Neural progenitor cell (in vitro differentiated cells): ENCODE measurements around the gene DAAM2. TPM values are rescaled to one million over a fixed set of nuclear protein-coding genes. Genes with fewer than 3 reads are reported as not detected.
A peak's percentile ranks its signal among the peaks of the same experiment; 100 is the strongest.

ENCODE experiments used
- DNase-seq: peaks from one replicate; pipeline ENCODE4 v3.0.0-alpha.2; 2016; ENCODE audit warnings: low spot score
- H2AFZ ChIP-seq: fragments of 200-600 bp; sonication (generic); replicated peaks from 2 replicates; pipeline ENCODE4 v1.6.1; 2016; ENCODE audit warnings: antibody characterized with exemption
- H3F3A ChIP-seq: fragments of 200-600 bp; sonication (generic); 2 replicates; pipeline ENCODE4 v1.6.1; 2016; ENCODE audit warnings: antibody characterized with exemption, low read depth
- H3K27ac ChIP-seq: fragments of 200-600 bp; sonication (generic); 2 replicates; pipeline ENCODE4 v1.5.1; 2016; ENCODE audit warnings: mild to moderate bottlenecking
- H3K27me3 ChIP-seq: fragments of 200-600 bp; sonication (generic); 2 replicates; pipeline ENCODE4 v1.6.1; 2016; ENCODE audit warnings: mild to moderate bottlenecking, moderate library complexity
- H3K36me3 ChIP-seq: fragments of 200-600 bp; sonication (generic); 2 replicates; pipeline ENCODE4 v1.5.1; 2016
- H3K4me1 ChIP-seq: fragments of 200-600 bp; sonication (generic); 2 replicates; pipeline ENCODE4 v1.6.1; 2016; ENCODE audit warnings: mixed run types
- H3K4me2 ChIP-seq: fragments of 200-600 bp; sonication (generic); 2 replicates; pipeline ENCODE4 v1.6.1; 2016
- H3K4me3 ChIP-seq: fragments of 200-600 bp; sonication (generic); 2 replicates; pipeline ENCODE4 v1.5.1; 2016
- H3K79me2 ChIP-seq: fragments of 200-600 bp; sonication (generic); 2 replicates; pipeline ENCODE4 v1.6.1; 2016; ENCODE audit warnings: low read depth
- H3K9ac ChIP-seq: fragments of 200-600 bp; sonication (generic); 2 replicates; pipeline ENCODE4 v1.6.1; 2016
- H3K9me3 ChIP-seq: fragments of 200-600 bp; sonication (generic); 2 replicates; pipeline ENCODE4 v1.5.1; 2016; ENCODE audit warnings: low read depth
- H4K20me1 ChIP-seq: fragments of 200-600 bp; sonication (generic); 2 replicates; pipeline ENCODE4 v1.6.1; 2016; ENCODE audit warnings: low read depth
- H3K27ac Mint-ChIP-seq: 3 replicates; pipeline ENCODE4 v1.8.0; 2021; ENCODE audit warnings: mixed read lengths
- H3K27me3 Mint-ChIP-seq: 2 replicates; pipeline ENCODE4 v1.8.0; 2022; ENCODE audit warnings: low read depth, mild to moderate bottlenecking, inconsistent platforms, moderate library complexity, mixed read lengths; ENCODE audit not compliant: insufficient read depth
- H3K36me3 Mint-ChIP-seq: 3 replicates; pipeline ENCODE4 v1.8.0; 2021; ENCODE audit warnings: mixed read lengths
- H3K4me1 Mint-ChIP-seq: 3 replicates; pipeline ENCODE4 v1.8.0; 2021; ENCODE audit warnings: mixed read lengths
- H3K4me3 Mint-ChIP-seq: 3 replicates; pipeline ENCODE4 v1.8.0; 2021; ENCODE audit warnings: mild to moderate bottlenecking, moderate library complexity, mixed read lengths
- H3K9me3 Mint-ChIP-seq: 3 replicates; pipeline ENCODE4 v1.8.0; 2020; ENCODE audit warnings: mixed read lengths
- CTCF ChIP-seq: fragments of 200-600 bp; sonication (generic); IDR thresholded peaks from 2 replicates; pipeline ENCODE4 v1.5.1; 2017; ENCODE audit warnings: antibody characterized with exemption, mild to moderate bottlenecking
- EZH2 ChIP-seq: fragments of 200-600 bp; sonication (generic); IDR thresholded peaks from 2 replicates; pipeline ENCODE4 v1.6.1; 2017; ENCODE audit warnings: antibody characterized with exemption, mild to moderate bottlenecking, moderate library complexity
- EZH2phosphoT487 ChIP-seq: fragments of 200-600 bp; sonication (generic); IDR thresholded peaks from 2 replicates; pipeline ENCODE4 v1.6.1; 2017; ENCODE audit warnings: antibody characterized with exemption
- total RNA-seq: library from RNA; depleted of rRNA; stranded (reverse); fragments of >200 nt; gene quantifications from 2 replicates; pipeline ENCODE4 v1.2.3, GENCODE V29; 2015; ENCODE audit warnings: low replicate concordance

Gene DAAM2
- total RNA-seq, 1 donor from 2014 or later = 2.1 TPM

DNA sequence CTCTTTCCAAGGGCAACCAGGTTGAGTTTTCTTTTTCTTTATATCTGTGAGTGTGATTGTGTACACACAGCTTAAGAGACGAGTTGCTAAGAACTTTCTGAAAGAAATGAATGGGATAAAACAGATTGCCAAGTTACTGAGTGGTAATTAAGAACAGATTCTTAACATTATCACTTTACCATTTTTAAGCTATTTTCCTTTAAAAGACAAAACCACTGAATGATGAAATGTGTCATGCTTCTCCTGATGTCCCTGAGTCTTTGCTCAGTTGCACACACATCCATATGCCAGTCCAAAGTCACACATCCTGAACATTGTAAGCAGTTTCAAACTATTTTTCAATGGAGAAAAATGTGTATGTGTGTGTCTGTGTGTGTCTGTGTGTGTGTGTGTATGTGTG lies 5.5 kb upstream of the DAAM2 start:
- no peak for TF ChIP-seq CTCF
- H3K27ac Mint-ChIP-seq = no peak overlapping the region
- DNase-seq = no peak
- peaks cover 3% of the 10 kb centered on the region for H3K27me3 Mint-ChIP-seq
- Histone ChIP-seq H3K9ac (no peak overlapping the region), H4K20me1 (no peaks in the 10 kb centered on the region), H3K9me3 (no peaks in the 10 kb centered on the region), H2AFZ (no peak overlapping the region), H3K4me2 (no peak overlapping the region), H3F3A (peaks cover 6% of the 10 kb centered on the region), H3K4me1 (no peaks in the 10 kb centered on the region), H3K4me3 (no peak overlapping the region), H3K79me2 (no peaks in the 10 kb centered on the region), H3K27me3 (no peaks in the 10 kb centered on the region), H3K36me3 (peaks cover 4% of the 10 kb centered on the region), H3K27ac (no peak overlapping the region)
- no peaks in the 10 kb centered on the region for H3K36me3 Mint-ChIP-seq
- peaks cover 4% of the 10 kb centered on the region for H3K9me3 Mint-ChIP-seq
- H3K4me3 Mint-ChIP-seq = no peak overlapping the region
- H3K4me1 Mint-ChIP-seq = no peaks in the 10 kb centered on the region

- Histone ChIP-seq H2AFZ (no peak overlapping the region), H3K36me3 (peaks cover 4% of the 10 kb centered on the region), H3K79me2 (no peaks in the 10 kb centered on the region), H3K9ac (no peak overlapping the region), H4K20me1 (no peaks in the 10 kb centered on the region), H3K9me3 (no peaks in the 10 kb centered on the region), H3F3A (peaks cover 6% of the 10 kb centered on the region), H3K4me2 (no peak overlapping the region), H3K4me1 (peaks cover 4% of the 10 kb centered on the region), H3K4me3 (no peak overlapping the region), H3K27ac (no peak overlapping the region), H3K27me3 (peaks cover 1% of the 10 kb centered on the region)
- H3K9me3 Mint-ChIP-seq = peaks cover 4% of the 10 kb centered on the region
- peaks cover 3% of the 10 kb centered on the region for H3K27me3 Mint-ChIP-seq
- H3K27ac Mint-ChIP-seq = no peak overlapping the region
- H3K4me1 Mint-ChIP-seq = no peaks in the 10 kb centered on the region
- H3K36me3 Mint-ChIP-seq = no peaks in the 10 kb centered on the region
- no peak for DNase-seq
- H3K4me3 Mint-ChIP-seq = no peak overlapping the region
- TF ChIP-seq EZH2phosphoT487 (no peak), CTCF (no peak), EZH2 (no peak)
Measured at GRCh38 chr6:39787322-39787721, 4.9 kb upstream of the DAAM2 start.

GRCh38 chr6:39790772-39791171 lies 1.4 kb upstream of the DAAM2 start:
- Histone ChIP-seq H4K20me1 (no peaks in the 10 kb centered on the region), H3K4me2 (no peak overlapping the region), H3K4me1 (peaks cover 10% of the 10 kb centered on the region), H3K27me3 (peaks cover 25% of the 10 kb centered on the region), H3F3A (peaks cover 6% of the 10 kb centered on the region), H3K27ac (no peak overlapping the region), H3K9ac (no peak overlapping the region), H3K36me3 (no peaks in the 10 kb centered on the region), H3K79me2 (no peaks in the 10 kb centered on the region), H3K9me3 (no peaks in the 10 kb centered on the region), H3K4me3 (no peak overlapping the region), H2AFZ (no peak overlapping the region)
- no peaks in the 10 kb centered on the region for H3K9me3 Mint-ChIP-seq
- DNase-seq = no peak
- H3K4me1 Mint-ChIP-seq = peaks cover 13% of the 10 kb centered on the region
- TF ChIP-seq EZH2 (no peak), CTCF (no peak), EZH2phosphoT487 (no peak)
- H3K27me3 Mint-ChIP-seq = peaks cover 15% of the 10 kb centered on the region
- H3K27ac Mint-ChIP-seq = no peak overlapping the region
- H3K4me3 Mint-ChIP-seq = no peak overlapping the region
- H3K36me3 Mint-ChIP-seq = no peaks in the 10 kb centered on the region

DNA sequence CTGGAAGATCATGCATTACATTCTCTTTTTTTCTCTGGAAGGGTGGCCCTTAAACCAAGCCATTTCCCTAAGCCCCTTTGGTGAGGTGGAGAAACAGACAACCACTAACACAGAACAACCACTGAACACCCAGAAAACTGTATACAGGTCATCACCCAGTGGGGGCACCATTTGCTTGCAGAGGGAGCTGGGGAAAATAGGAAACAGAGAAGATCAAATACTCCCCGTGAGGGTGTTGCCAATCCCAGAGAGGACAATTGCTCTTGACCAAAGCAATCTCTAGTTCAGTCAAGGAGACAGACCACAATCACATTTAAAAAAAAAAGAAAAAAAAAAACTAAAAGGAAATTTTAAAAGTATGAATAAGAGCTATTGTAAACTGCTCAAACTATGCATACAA lies 865 bp upstream of the DAAM2 start:
- H2AFZ ChIP-seq = no peak overlapping the region
- no peaks in the 10 kb centered on the region for H4K20me1 ChIP-seq
- DNase-seq = no peak
- H3F3A ChIP-seq = peaks cover 6% of the 10 kb centered on the region
- no peak overlapping the region for H3K4me3 ChIP-seq
- TF ChIP-seq EZH2phosphoT487 (no peak), EZH2 (no peak), CTCF (peak; percentile 34)
- H3K9ac ChIP-seq = no peak overlapping the region
- Mint-ChIP-seq H3K4me3 (peak overlapping the region; percentile 68), H3K27me3 (peaks cover 15% of the 10 kb centered on the region), H3K36me3 (no peaks in the 10 kb centered on the region), H3K4me1 (peaks cover 13% of the 10 kb centered on the region), H3K27ac (no peak overlapping the region), H3K9me3 (no peaks in the 10 kb centered on the region)
- H3K27ac ChIP-seq = no peak overlapping the region
- H3K79me2 ChIP-seq = no peaks in the 10 kb centered on the region
- no peak overlapping the region for H3K4me2 ChIP-seq
- H3K27me3 ChIP-seq = peaks cover 25% of the 10 kb centered on the region
- H3K4me1 ChIP-seq = peaks cover 10% of the 10 kb centered on the region
- no peaks in the 10 kb centered on the region for H3K36me3 ChIP-seq
- H3K9me3 ChIP-seq = no peaks in the 10 kb centered on the region
